HEK293T (cell line): ENCODE results near the gene MYDGF.

ENCODE experiments used
- CTCF ChIA-PET: fragments of 350-600 bp; formaldehyde crosslinking; extraction: SDS; loops from one replicate; lab custom pipeline; 2021; ENCODE audit warnings: antibody characterized with exemption, inconsistent platforms; lab: Yijun Ruan, JAX
- POLR2A ChIA-PET: fragments of 350-600 bp; formaldehyde crosslinking; extraction: SDS; loops from one replicate; lab custom pipeline; 2020; ENCODE audit warnings: antibody characterized with exemption, inconsistent platforms; lab: Yijun Ruan, JAX
- DNase-seq: peaks from one replicate; pipeline ENCODE4 v3.0.0; 2012; ENCODE audit warnings: mixed read lengths; ENCODE audit errors: extremely low spot score
- ARNT ChIP-seq: fragments of 450-650 bp; IDR thresholded peaks from 2 replicates; pipeline ENCODE4 v1.6.1; 2017; ENCODE audit warnings: mild to moderate bottlenecking
- BHLHE40 ChIP-seq: fragments of 450-650 bp; IDR thresholded peaks from 2 replicates; pipeline ENCODE4 v1.6.1; 2016; ENCODE audit warnings: mild to moderate bottlenecking, moderate library complexity, borderline replicate concordance
- CTBP1 ChIP-seq: fragments of 450-650 bp; IDR thresholded peaks from 2 replicates; pipeline ENCODE4 v1.6.1; 2016; ENCODE audit warnings: borderline replicate concordance
- ELF4 ChIP-seq: fragments of 450-650 bp; IDR thresholded peaks from 2 replicates; pipeline ENCODE4 v1.6.1; 2017; ENCODE audit warnings: antibody characterized with exemption
- FOXA1 ChIP-seq: fragments of 450-650 bp; IDR thresholded peaks from 2 replicates; pipeline ENCODE4 v1.6.1; 2016; ENCODE audit warnings: mild to moderate bottlenecking
- FOXK2 ChIP-seq: fragments of 450-650 bp; IDR thresholded peaks from 2 replicates; pipeline ENCODE4 v1.6.1; 2016; ENCODE audit warnings: mild to moderate bottlenecking
- FOXM1 ChIP-seq: fragments of 450-650 bp; IDR thresholded peaks from 2 replicates; pipeline ENCODE4 v1.6.1; 2017; ENCODE audit warnings: mild to moderate bottlenecking, borderline replicate concordance
- HDGF ChIP-seq: fragments of 450-650 bp; IDR thresholded peaks from 2 replicates; pipeline ENCODE4 v1.6.1; 2017; ENCODE audit warnings: antibody characterized with exemption, borderline replicate concordance
- L3MBTL2 ChIP-seq: fragments of 450-650 bp; conservative IDR thresholded peaks from 2 replicates; pipeline ENCODE4 v1.6.1; 2016; ENCODE audit warnings: mild to moderate bottlenecking
- LEF1 ChIP-seq: fragments of 450-650 bp; IDR thresholded peaks from 2 replicates; pipeline ENCODE4 v1.6.1; 2017; ENCODE audit warnings: mild to moderate bottlenecking, borderline replicate concordance
- NFRKB ChIP-seq: fragments of 450-650 bp; IDR thresholded peaks from 2 replicates; pipeline ENCODE4 v1.6.1; 2016; ENCODE audit warnings: mild to moderate bottlenecking, moderate library complexity
- SP1 ChIP-seq: fragments of 450-650 bp; IDR thresholded peaks from 2 replicates; pipeline ENCODE4 v1.6.1; 2017
- SUZ12 ChIP-seq: fragments of 450-650 bp; IDR thresholded peaks from 2 replicates; pipeline ENCODE4 v1.6.1; 2016; ENCODE audit warnings: mild to moderate bottlenecking
- TARDBP ChIP-seq: fragments of 450-650 bp; IDR thresholded peaks from 2 replicates; pipeline ENCODE4 v1.6.1; 2016
- ZNF384 ChIP-seq: fragments of 450-650 bp; IDR thresholded peaks from 2 replicates; pipeline ENCODE4 v1.6.1; 2016
- TF ChIP-seq, protein P1 (sequence below): fragments of 450-650 bp; IDR thresholded peaks from 2 replicates; pipeline ENCODE4 v1.6.1; 2016

MYDGF gene

DNA sequence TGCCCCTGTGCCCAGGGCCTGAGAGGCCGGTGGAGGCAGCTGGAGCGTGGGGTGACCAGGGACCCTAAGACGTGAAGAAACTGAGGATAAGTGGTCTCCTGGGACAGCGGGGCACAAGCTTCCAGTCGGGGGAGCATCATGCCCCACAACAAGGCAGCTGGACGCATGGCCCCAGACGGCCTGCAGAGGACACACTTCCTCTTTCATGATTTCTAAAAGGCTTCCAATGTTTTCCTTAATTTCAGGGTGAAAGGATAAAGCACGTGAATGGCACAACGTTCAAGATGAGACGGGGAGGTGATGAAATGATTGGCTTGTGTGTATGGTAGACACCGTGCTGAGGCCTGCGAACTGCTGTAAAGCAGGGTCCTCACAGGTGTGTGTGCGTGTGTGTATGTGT is 20.2 kb upstream of the MYDGF start:
- TF ChIP-seq HDGF (no peak), FOXM1 (no peak), FOXK2 (no peak), FOXA1 (no peak), CTBP1 (no peak), ELF4 (no peak), BHLHE40 (no peak), SP1 (no peak), LEF1 (no peak), ZNF384 (no peak), L3MBTL2 (no peak), NFRKB (no peak), SUZ12 (no peak), TARDBP (no peak)
- TF ChIP-seq, protein P1, sequence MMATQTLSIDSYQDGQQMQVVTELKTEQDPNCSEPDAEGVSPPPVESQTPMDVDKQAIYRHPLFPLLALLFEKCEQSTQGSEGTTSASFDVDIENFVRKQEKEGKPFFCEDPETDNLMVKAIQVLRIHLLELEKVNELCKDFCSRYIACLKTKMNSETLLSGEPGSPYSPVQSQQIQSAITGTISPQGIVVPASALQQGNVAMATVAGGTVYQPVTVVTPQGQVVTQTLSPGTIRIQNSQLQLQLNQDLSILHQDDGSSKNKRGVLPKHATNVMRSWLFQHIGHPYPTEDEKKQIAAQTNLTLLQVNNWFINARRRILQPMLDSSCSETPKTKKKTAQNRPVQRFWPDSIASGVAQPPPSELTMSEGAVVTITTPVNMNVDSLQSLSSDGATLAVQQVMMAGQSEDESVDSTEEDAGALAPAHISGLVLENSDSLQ: no peak
- POLR2A ChIA-PET: no interaction called here
- CTCF ChIA-PET: no interaction called here
- no peak for DNase-seq

DNA sequence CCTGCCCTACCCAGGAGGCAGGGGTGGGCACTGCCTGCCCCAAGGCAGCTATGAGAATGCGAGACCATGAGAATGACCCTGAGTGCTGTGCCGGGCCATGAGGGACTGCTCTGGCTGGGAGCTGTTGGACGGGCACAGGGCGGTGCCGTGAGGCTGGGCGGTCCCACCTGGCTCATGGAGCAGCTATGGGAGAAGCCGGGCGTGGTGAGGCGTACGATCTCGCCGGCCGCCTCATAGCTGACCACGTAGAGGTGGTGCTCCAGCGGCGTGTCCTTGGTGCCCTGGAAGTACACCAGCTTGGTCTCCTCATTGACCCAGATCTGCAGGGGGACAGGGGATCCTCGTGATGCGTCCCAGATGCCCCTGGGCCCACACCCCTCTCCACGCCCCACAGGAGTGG is 19.3 kb upstream of the MYDGF start:
- ChIA-PET POLR2A (no interaction called here), CTCF (interaction anchor here (1.2 kb wide), 1 partner anchor 11 kb away, joined by 3 read pairs; no protein-coding TSS in a partner anchor)
- no peak for DNase-seq
- TF ChIP-seq TARDBP: no peak

DNA sequence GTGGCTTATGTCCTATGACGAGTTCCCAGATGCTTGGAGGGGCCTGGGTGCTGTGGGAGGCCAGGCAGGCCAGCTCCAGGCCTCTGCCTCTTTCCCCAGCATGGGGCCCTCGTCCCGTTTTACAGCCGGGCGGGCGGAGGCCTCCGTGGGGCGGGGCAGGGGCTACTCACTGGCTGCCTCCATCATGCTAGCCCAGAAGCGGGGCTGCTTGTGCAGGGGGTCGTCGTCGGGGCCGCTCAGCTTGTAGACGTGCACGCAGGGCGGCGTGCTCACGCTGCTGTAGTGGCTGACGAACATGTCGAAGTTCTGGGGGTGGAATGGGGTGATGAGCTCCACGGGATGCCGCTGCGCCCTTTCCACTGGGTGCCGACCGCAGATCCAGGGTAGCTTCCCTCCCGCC is 18.4 kb upstream of the MYDGF start:
- no peak for DNase-seq
- TF ChIP-seq SP1 (no peak), NFRKB (no peak), ELF4 (no peak), LEF1 (no peak), HDGF (no peak), L3MBTL2 (no peak), FOXA1 (no peak), SUZ12 (no peak), TARDBP (no peak), ARNT (no peak), FOXK2 (no peak), CTBP1 (no peak)
- TF ChIP-seq, protein P1: no peak
- ChIA-PET CTCF (interaction anchor here (0.7 to 1.2 kb wide), 2 partner anchors 12 kb away, joined by 3 read pairs; no protein-coding TSS in a partner anchor), POLR2A (no interaction called here)

GRCh38 chr19:4687396-4687795 is 17.3 kb upstream of the MYDGF start:
- ChIA-PET POLR2A (no interaction called here), CTCF (no interaction called here)
- no peak for TF ChIP-seq HDGF
- TF ChIP-seq CTBP1: no peak
- no peak for TF ChIP-seq L3MBTL2
- no peak for TF ChIP-seq FOXK2
- no peak for TF ChIP-seq FOXA1
- TF ChIP-seq ELF4: no peak
- TF ChIP-seq SP1: no peak
- no peak for DNase-seq

- TF ChIP-seq BHLHE40: no peak
- no peak for TF ChIP-seq FOXM1
- TF ChIP-seq ELF4: no peak
- TF ChIP-seq, protein P1: no peak
- no peak for TF ChIP-seq HDGF
- TF ChIP-seq ARNT: no peak
- ChIA-PET CTCF (no interaction called here), POLR2A (no interaction called here)
- no peak for DNase-seq
Measured at GRCh38 chr19:4686700-4687099, 16.6 kb upstream of the MYDGF start.

- ChIA-PET POLR2A (no interaction called here), CTCF (no interaction called here)
- DNase-seq: no peak
- no peak for TF ChIP-seq SUZ12
- no peak for TF ChIP-seq SP1
- no peak for TF ChIP-seq BHLHE40
- TF ChIP-seq HDGF: no peak
- TF ChIP-seq FOXM1: no peak
- TF ChIP-seq TARDBP: no peak
- TF ChIP-seq FOXK2: no peak
- no peak for TF ChIP-seq ELF4
Measured at GRCh38 chr19:4684312-4685095, 14.4 kb upstream of the MYDGF start.
